Measurements from ENCODE around the gene FUNDC2.
A peak's percentile ranks its signal among the peaks of the same experiment; 100 is the strongest.
"Not testable (repeated sequence)": the region's sequence is repeated elsewhere in the genome, so short reads cannot be mapped to it uniquely, and the experiment has no call there.

FUNDC2 gene

GRCh38 chrX:155026727-155027508 lies at the start of gene FUNDC2:
TSS of gene FUNDC2 (plus strand) at chrX:155026844. CDS start at chrX:155026939, 95 bp downstream.
- DNase-seq (ENCODE audit: low read depth, low spot score) = peak; percentile 59

GRCh38 chrX:154979629-154980028 lies 47.0 kb upstream of the FUNDC2 start:
- no peak for DNase-seq (ENCODE audit: low read depth, low spot score)

- peak; percentile 13 for DNase-seq (ENCODE audit: low read depth, low spot score)
Measured at GRCh38 chrX:154980330-154981115, 46.1 kb upstream of the FUNDC2 start.

GRCh38 chrX:154981116-154981411 lies 45.6 kb upstream of the FUNDC2 start:
- no peak for DNase-seq (ENCODE audit: low read depth, low spot score)

- DNase-seq (ENCODE audit: low read depth, low spot score) = no peak
Measured at GRCh38 chrX:154986826-154987575, 39.6 kb upstream of the FUNDC2 start.

DNA sequence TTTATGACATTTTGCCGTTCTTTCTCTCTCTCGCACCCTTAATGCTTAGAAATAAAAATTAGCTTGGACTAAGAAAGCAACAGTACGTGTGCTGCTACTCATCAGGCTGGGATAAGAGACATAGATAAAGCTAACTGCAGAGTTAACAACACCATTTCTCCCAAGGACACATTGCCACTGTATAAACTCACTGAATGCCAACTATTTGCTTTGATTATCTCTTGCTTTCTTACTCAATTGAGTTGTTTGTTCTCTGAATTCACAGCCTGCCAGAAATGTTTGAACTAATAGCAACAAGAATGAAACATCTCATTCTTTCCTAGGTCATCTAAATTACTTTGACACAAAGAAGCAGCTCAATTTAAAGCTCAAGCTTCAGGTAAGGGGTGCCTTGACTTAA lies 38.7 kb upstream of the FUNDC2 start:
- DNase-seq (ENCODE audit: low read depth, low spot score) = no peak

DNA sequence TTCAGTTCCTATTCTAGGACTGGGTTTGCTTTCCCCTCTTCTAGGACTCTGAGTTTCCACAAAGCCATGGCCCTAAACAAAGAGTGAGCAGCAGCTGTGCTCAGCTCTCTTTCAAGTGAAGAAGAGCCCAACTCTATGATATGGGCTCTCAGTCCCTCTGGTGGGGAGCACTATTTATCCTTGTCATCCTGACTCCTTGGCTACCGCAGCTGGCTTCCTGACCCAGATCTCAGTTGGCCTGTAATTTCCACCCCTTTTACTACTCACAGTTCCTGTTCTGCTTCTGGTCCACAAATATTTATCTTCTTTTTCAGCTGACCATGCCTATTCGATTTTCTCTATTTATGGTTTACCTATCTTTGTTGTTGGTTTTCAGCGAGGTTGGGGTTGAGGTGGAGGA lies 37.9 kb upstream of the FUNDC2 start:
- no peak for DNase-seq (ENCODE audit: low read depth, low spot score)

DNA sequence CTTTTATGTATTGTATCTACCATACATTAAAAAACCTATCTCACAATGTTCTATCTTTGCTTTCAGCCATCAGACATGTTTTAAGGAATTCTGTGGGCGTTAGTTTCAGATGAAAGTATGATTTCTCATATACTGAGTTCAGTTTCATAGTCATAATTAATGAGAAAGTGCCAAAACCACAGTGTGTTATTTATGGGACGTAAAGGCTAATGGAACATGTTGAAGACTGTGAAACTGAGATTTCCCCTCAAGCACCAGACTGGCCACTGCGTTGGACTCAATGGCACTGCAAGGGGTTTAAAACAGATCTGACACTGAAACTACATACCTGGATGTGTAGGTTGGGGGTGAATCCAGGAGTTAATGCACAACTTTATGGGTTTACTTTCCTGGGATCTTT lies 36.1 kb upstream of the FUNDC2 start:
- no peak for DNase-seq (ENCODE audit: low read depth, low spot score)

GRCh38 chrX:154991039-154991438 lies 35.6 kb upstream of the FUNDC2 start:
- no peak for DNase-seq (ENCODE audit: low read depth, low spot score)

GRCh38 chrX:154991476-154991875 lies 35.2 kb upstream of the FUNDC2 start:
- no peak for DNase-seq (ENCODE audit: low read depth, low spot score)

GRCh38 chrX:154998204-154998880 lies 28.3 kb upstream of the FUNDC2 start:
- DNase-seq (ENCODE audit: low read depth, low spot score) = no peak

- no peak for DNase-seq (ENCODE audit: low read depth, low spot score)
Measured at GRCh38 chrX:155000841-155001240, 25.8 kb upstream of the FUNDC2 start.

DNA sequence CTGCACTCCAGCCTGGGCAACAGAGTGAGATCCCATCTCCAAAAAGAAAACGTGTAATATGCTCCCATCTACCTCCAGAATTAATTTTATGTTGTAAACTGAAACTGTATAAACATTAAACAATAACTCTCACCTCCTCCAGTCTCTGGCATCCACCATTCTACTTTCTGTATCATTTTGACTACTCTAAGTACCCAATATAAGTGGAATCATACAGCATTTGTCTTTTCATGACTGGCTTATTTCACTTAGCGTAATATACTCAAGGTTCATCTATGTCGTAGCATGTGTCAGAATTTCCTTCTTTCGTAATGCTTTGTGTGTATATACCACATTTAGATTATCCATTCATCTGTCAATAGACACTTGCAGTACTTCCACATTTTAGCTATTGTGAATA lies 24.8 kb upstream of the FUNDC2 start:
- no peak for DNase-seq (ENCODE audit: low read depth, low spot score)

- DNase-seq (ENCODE audit: low read depth, low spot score) = no peak
Measured at GRCh38 chrX:155005190-155005589, 21.5 kb upstream of the FUNDC2 start.

- DNase-seq (ENCODE audit: low read depth, low spot score) = not testable (repeated sequence)
Measured at GRCh38 chrX:155006379-155006778, 20.3 kb upstream of the FUNDC2 start.

GRCh38 chrX:155006913-155007671 lies 19.6 kb upstream of the FUNDC2 start:
- not testable (repeated sequence) for DNase-seq (ENCODE audit: low read depth, low spot score)

- DNase-seq (ENCODE audit: low read depth, low spot score) = not testable (repeated sequence)
Measured at GRCh38 chrX:155008578-155008977, 18.1 kb upstream of the FUNDC2 start.

GRCh38 chrX:155009994-155010472 lies 16.6 kb upstream of the FUNDC2 start:
- no peak for DNase-seq (ENCODE audit: low read depth, low spot score)

GRCh38 chrX:155020591-155020990 lies 6.1 kb upstream of the FUNDC2 start:
- no peak for DNase-seq (ENCODE audit: low read depth, low spot score)

DNA sequence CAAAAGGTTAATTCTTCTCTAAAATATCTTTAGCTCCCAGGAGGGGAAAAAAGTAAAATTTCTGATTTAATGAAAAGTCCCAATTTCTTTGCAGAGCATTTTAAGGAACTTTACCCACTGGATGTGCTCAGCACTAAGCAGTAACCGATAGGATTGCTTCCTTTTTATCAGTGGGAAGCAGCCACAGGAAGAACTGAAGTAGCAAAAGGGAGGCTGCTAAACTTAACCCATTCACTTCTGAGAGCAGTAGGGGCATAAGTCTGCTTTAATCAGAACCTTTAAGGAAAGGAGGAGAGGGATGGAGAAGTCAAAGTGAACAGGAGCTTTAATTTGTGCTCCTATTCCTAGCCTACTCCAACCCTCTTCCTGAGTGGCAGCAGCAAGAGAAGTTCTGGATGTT lies 4.1 kb upstream of the FUNDC2 start, which contains the start of gene F8:
Gene F8 (minus strand): TSS at position 139 of the 400 bp plus-strand sequence. CDS start 171 bp downstream, outside the sequence.
- no peak for DNase-seq (ENCODE audit: low read depth, low spot score)
